GM21381 (cell line): ENCODE data around the gene ARHGEF40.
A peak's percentile ranks its signal among the peaks of the same experiment; 100 is the strongest.

Source experiments
- ATAC-seq: cut with Tn5 transposase; IDR thresholded peaks from one replicate; pipeline ENCODE4 v1.9.1; 2021; ENCODE audit warnings: mild to moderate bottlenecking, moderate library complexity; ENCODE audit not compliant: unreplicated experiment

The ARHGEF40 gene

DNA sequence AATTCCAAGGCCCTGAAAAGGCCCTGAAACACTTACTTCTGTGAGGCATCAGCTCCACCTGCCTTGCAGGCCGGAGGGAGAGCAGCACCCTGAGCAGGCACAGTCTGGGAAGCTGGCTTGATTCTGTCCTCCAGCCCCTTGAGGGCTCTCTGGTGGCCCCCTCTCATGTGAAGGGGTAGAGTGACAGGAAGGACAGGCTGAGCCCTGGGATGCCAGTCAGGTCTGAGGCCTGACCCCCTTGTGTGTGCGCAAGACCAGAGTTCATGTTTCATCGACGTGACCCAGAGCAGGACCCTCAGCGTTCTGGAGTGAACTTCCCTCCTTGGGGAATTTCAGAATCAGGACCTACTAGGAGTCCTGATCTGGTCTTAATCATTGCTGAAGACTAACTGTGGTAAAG, 11.2 kb upstream of the ARHGEF40 start:
- ATAC-seq = no peak

GRCh38 chr14:21059842-21060613, 10.1 kb upstream of the ARHGEF40 start:
- ATAC-seq = no peak

DNA sequence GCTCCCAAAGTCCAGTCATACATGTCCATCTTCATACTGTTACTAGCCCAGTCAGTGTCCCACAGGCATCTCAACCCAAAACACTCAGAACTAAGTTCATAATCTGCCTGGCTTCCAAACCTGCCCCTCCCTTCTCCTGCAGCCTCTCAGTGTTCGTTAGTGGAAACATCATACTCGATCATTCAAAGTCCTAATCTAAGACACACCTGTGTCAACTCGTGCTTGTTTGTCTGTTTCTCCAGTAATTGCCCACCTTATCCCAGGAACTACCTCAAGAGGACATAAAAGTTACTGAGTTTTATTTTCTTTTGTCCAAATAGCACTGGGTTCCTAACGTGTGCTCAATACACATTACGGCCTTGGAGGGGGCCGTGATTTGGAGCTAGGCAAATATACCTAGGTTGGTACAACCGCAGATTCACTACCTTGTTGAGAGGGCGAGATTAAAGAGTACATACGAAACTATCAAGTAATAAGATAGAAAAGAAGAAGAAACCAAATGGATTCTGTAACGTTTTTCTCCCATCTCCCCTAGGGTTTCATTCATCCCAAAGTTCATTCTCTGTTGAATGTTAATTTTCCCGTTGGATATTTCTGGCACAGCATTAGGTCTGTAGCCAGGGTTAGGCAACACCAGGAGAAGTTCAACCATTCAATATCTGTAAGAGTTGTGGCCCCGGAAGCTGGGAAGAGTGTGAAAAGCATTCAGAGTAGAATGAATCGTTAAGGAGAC, 9.3 kb upstream of the ARHGEF40 start:
- no peak for ATAC-seq

DNA sequence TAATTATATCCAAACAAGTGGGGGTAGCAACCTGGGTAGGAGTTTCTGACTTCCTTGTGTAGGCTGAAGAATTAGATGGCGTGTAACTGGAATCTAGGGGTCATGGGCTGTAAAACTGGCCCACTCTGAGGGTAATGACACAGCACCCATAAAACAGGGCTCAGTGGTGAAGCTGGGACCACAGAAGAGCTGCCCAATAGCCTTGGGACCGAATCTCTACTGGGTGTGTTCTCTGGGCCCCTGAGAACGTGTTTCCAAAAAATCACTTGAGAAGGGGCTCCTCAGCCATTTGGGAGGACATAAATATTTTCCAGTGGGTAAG, 8.8 kb upstream of the ARHGEF40 start:
- no peak for ATAC-seq

DNA sequence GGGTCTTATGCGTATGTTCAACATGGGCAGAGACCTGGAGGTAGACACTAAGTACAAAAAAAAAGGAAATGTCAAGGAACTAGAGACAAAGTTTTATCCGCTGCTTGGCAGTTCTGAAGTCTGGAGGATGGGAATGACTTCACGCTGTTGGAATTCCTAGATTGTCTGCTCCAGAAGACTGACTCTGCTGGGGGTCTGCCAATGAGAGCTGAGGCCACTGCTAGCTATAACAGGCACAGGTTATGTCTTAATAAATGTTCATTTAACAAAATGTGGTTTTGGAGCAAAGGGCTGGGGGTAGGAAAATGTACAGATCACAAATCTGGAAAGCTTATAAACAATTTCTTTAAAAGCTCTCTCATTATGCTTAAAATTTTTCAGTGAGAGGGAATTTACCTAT, 6.6 kb upstream of the ARHGEF40 start:
- ATAC-seq = no peak

- ATAC-seq = no peak
These were observed 3.1 kb upstream of the ARHGEF40 start for GRCh38 chr14:21066882-21067502.

GRCh38 chr14:21068521-21069387, 1.4 kb upstream of the ARHGEF40 start:
- ATAC-seq = no peak

DNA sequence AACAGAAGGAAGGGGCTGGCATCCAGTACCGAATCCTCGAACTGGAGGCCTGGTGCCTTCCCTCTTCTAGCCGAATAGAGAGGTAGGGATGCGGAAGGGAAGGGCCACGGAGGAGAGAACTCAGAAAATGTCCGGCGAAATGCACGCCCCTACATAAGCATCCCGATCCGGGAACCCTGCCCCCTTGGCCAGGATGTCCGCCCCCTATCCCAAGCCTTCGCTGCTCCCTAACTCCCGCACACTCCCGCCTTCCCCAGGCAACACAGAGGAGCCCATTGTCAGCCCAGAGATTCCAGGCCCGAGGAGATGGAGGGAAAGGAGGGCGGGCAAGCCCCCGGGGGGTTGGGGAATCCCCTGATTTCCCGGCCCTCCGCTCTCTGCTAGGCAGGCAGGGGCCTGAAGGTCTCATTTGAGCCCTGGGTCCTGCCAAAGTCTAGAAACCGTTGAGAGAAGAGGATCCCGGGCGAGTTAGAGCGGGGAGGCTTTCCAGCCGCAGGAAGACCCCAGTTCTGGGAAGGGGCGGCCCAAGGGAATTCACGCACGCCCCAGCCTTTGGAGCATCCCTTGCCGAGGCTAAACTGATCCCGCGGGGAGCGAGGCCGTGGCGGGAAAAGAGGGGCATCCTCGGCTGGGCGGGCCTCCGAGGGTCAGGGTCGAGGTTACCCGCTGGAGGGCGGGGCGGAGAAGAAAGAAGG, 569 bp upstream of the ARHGEF40 start:
- ATAC-seq = no peak

DNA sequence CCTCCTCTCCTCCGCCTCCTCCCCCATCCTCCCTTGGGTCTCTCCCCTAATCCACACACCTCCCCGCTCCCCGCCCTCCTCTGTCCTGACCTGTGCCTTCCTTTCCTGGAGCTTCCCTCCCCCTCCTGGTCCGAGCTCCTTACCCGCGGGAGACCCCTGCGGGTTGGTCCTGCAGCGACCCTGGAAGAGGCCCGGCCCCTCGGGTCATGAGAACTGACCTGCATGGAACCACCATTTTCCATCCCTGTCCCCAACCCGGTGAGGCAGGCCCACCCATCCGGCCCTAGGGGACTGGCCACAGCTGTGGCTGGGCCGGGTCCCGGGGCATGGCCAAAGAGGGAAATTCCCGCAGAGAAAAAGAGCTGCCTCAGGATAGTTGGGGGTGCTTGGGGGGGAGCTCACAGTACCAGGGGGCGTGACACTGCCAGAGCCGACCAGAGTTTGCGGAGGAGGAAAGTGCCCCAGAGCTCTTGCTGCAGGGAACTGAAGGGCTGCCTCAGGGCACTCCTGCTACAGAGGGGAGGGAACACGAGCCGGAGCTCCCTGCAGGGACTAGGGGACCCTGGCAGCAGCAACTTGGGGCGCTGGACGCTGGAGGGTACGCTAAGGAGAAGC, 613 bp downstream of the ARHGEF40 start:
- ATAC-seq = peak; percentile 20

DNA sequence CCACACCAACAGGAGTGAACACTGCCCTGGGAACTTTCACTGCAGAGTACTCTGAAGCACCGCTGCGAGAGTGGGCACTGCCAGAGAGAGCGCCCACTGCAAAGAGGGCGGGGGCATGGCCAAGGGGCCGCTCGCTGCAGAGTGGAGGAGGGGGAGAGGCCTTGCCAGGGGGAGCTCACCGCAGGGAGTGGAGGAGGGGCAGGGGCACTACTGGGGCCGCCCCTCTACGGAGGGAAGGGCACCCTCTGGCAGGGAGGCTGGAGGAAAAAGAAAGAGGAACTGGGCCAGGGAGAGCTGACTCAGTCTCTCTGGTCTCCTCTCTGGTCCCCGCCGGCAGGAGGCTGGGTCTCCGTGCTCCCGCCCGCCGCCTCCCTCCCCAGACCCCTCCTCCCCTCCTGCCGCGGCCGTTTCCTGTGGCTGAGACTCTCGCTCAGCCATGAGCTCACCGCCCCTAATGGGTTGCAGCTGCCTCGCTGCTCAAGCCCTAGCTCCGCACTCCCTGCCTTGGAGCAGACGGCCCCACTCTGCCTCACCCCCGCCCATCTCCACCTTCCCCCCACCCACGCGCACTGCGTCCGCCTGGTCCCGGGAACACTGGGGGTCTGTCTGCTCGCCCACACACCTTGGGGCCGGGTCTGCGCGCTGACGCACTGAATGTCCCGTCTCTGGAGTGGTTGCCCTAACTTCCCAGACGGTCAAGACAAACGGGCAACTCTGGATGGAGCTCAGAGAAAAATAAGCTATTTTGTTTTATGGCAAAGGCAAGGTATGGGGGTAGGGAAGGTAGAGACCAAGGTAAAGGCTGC, 1.3 kb downstream of the ARHGEF40 start:
- ATAC-seq = peak; percentile 68

DNA sequence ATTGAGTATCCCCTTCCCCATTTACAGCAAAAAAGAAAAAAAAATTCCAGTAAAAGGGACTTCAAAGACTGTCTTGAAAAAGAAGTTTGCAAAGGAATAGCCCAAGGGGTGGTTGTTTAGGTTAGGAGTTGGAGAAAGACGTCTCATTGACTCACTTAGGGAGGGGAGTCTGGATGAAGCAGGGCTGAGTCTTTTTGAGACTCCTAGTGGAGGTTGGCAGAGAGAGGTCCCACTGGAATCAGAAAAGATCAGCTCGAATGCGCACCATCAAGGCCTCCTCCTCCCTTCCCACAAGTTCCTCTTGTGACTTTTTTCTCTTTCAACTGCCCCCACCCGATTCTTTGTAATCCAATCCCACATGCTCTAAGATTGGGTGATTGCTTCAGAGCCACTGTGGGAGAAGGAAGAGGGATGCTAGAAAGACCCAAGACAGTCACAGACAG, 1.9 kb downstream of the ARHGEF40 start:
- no peak for ATAC-seq

- no peak for ATAC-seq
These were observed 2.8 kb downstream of the ARHGEF40 start for GRCh38 chr14:21072781-21073339.

GRCh38 chr14:21073921-21074320, 3.8 kb downstream of the ARHGEF40 start:
- ATAC-seq = no peak

DNA sequence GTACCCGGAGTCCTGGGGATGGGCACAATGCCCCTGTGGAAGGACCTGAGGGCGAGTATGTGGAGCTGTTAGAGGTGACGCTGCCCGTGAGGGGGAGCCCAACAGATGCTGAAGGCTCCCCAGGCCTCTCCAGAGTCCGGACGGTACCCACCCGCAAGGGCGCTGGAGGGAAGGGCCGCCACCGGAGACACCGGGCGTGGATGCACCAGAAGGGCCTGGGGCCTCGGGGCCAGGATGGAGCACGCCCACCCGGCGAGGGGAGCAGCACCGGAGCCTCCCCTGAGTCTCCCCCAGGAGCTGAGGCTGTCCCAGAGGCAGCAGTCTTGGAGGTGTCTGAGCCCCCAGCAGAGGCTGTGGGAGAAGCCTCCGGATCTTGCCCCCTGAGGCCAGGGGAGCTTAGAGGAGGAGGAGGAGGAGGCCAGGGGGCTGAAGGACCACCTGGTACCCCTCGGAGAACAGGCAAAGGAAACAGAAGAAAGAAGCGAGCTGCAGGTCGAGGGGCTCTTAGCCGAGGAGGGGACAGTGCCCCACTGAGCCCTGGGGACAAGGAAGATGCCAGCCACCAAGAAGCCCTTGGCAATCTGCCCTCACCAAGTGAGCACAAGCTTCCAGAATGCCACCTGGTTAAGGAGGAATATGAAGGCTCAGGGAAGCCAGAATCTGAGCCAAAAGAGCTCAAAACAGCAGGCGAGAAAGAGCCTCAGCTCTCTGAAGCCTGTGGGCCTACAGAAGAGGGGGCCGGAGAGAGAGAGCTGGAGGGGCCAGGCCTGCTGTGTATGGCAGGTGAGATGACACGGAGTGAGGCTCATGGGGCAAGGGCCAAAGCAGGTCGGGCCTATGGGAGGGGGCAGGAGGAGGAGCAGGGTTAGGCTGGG, 4.5 kb downstream of the ARHGEF40 start:
- ATAC-seq = no peak

DNA sequence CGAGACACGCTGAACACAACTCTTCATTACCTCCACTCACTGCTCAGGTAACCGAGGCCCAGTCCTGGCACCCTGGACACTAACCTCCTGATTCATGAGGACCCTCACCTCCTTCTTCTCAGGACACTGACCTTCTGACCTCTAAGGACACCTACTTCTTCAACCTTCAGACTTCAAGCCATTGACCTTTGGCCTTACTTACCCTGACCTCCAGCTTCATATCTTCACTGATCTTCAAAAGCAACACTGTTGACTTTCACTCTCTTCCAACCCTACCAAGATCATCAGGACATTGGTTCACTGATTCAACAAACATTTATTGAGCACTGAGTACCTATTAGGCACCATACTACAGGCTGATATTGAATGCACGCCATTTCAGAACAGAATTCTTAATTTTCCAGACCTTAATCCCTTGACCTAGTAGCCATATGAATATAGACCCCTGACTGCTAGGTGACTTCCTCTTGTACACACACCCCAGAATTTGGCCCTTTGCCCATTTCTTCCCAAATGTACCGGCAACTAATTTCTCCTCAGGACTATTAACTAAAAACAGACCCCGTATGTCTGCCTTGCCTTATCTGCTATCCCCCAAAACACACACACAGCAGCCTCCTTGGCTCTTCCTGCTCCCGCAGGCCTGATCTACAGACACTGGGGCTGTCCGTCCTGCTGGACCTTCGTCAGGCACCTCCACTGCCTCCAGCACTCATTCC, 5.8 kb downstream of the ARHGEF40 start:
- no peak for ATAC-seq

GRCh38 chr14:21077672-21078071, 7.6 kb downstream of the ARHGEF40 start:
- no peak for ATAC-seq

DNA sequence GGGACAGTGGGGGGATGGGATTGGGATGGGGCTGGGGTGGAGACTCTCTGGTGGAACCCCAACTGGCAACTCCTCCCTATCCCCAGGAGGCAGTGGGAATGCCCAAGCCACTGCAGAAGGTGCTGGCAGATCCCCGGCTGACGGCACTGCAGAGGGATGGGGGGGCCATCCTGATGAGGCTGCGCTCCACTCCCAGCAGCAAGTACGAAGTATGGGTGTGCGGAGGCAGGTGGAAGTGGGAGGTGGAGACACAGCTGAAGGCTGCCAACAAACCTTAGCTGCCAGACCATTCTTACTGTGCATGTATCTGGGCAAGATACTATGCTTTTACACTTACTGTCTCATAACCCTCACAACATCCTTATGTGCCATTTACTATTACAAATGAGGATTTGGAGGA, 8.2 kb downstream of the ARHGEF40 start:
- no peak for ATAC-seq
